SU-DHL-6 (cell line): Measurements from ENCODE around the gene PTPRN2.

ENCODE experiments used
- H2AFZ ChIP-seq: fragments of 200-600 bp; sonication (generic); 2 replicates; pipeline ENCODE4 v1.6.1; 2014; ENCODE audit warnings: low read depth, mild to moderate bottlenecking, moderate library complexity, mixed read lengths, antibody characterized with exemption, low read length; ENCODE audit not compliant: severe bottlenecking
- H3F3A ChIP-seq: fragments of 200-600 bp; shearing (Covaris generic); 2 replicates; pipeline ENCODE4 v1.6.0; 2016; ENCODE audit warnings: antibody characterized with exemption, mild to moderate bottlenecking; ENCODE audit not compliant: insufficient read depth
- H3K27ac ChIP-seq: fragments of 200-600 bp; sonication (generic); 2 replicates; pipeline ENCODE4 v1.5.1; 2016; ENCODE audit warnings: low read depth, mild to moderate bottlenecking, low read length, moderate library complexity, mixed read lengths
- H3K27me3 ChIP-seq: fragments of 200-600 bp; sonication (generic), shearing (Covaris generic); 2 replicates; pipeline ENCODE4 v1.6.0; 2014; ENCODE audit warnings: mild to moderate bottlenecking, low read length
- H3K36me3 ChIP-seq: fragments of 200-600 bp; sonication (generic); 2 replicates; pipeline ENCODE4 v1.6.1; 2014; ENCODE audit warnings: mild to moderate bottlenecking, low read length, mixed read lengths
- H3K4me2 ChIP-seq: fragments of 300-600, 200-600 bp; shearing (Covaris generic), sonication (generic); 2 replicates; pipeline ENCODE4 v1.6.0; 2014; ENCODE audit warnings: low read length, low read depth, mild to moderate bottlenecking; ENCODE audit not compliant: poor library complexity, severe bottlenecking
- H3K4me3 ChIP-seq: fragments of 200-600 bp; sonication (generic); 2 replicates; pipeline ENCODE4 v1.5.1; 2014; ENCODE audit warnings: antibody characterized with exemption, low read length, mild to moderate bottlenecking, mixed read lengths; ENCODE audit not compliant: insufficient read depth, poor library complexity, severe bottlenecking
- H3K79me2 ChIP-seq: fragments of 200-600 bp; sonication (generic); 2 replicates; pipeline ENCODE4 v1.6.1; 2014; ENCODE audit warnings: mild to moderate bottlenecking, low read length, moderate library complexity; ENCODE audit not compliant: insufficient read depth
- H3K9ac ChIP-seq: fragments of 200-600 bp; sonication (generic); 2 replicates; pipeline ENCODE4 v1.7.0; 2014; ENCODE audit warnings: mild to moderate bottlenecking, low read length
- H3K9me2 ChIP-seq: fragments of 200-600 bp; sonication (generic); replicated peaks from 2 replicates; pipeline ENCODE4 v1.6.1; 2014; ENCODE audit warnings: low read length; ENCODE audit not compliant: insufficient read depth
- H3K9me3 ChIP-seq: fragments of 200-600 bp; sonication (generic); 2 replicates; pipeline ENCODE4 v1.6.1; 2014; ENCODE audit warnings: low read length, mixed read lengths; ENCODE audit not compliant: insufficient read depth
- H4K20me1 ChIP-seq: fragments of 200-600 bp; sonication (generic); 2 replicates; pipeline ENCODE4 v1.6.1; 2014; ENCODE audit warnings: low read depth, mild to moderate bottlenecking, antibody characterized with exemption, low read length, moderate library complexity, mixed read lengths
- EZH2phosphoT487 ChIP-seq: fragments of 200-600 bp; sonication (generic), shearing (Covaris generic); conservative IDR thresholded peaks from 2 replicates; pipeline ENCODE4 v1.6.1; 2018; ENCODE audit warnings: mild to moderate bottlenecking, antibody characterized with exemption, low read length, moderate library complexity, mixed read lengths
- TF ChIP-seq, protein P1 (sequence below): fragments of 200-600 bp; sonication (generic); IDR thresholded peaks from one replicate; pipeline ENCODE4 v1.5.1; 2017; ENCODE audit warnings: antibody characterized with exemption, mild to moderate bottlenecking, low read length, moderate library complexity; ENCODE audit not compliant: insufficient read depth, poor library complexity, severe bottlenecking

The PTPRN2 gene

GRCh38 chr7:157796846-157797245 lies 790.8 kb downstream of the PTPRN2 start:
- H4K20me1 ChIP-seq: no peaks in the 10 kb centered on the region
- H3K4me2 ChIP-seq: no peak overlapping the region
- no peak overlapping the region for H3K27ac ChIP-seq
- no peak overlapping the region for H2AFZ ChIP-seq
- H3K36me3 ChIP-seq: no peaks in the 10 kb centered on the region
- H3F3A ChIP-seq: no peaks in the 10 kb centered on the region
- no peaks in the 10 kb centered on the region for H3K27me3 ChIP-seq
- no peak overlapping the region for H3K4me3 ChIP-seq
- H3K79me2 ChIP-seq: no peaks in the 10 kb centered on the region
- no peaks in the 10 kb centered on the region for H3K9me2 ChIP-seq
- TF ChIP-seq, protein P1, sequence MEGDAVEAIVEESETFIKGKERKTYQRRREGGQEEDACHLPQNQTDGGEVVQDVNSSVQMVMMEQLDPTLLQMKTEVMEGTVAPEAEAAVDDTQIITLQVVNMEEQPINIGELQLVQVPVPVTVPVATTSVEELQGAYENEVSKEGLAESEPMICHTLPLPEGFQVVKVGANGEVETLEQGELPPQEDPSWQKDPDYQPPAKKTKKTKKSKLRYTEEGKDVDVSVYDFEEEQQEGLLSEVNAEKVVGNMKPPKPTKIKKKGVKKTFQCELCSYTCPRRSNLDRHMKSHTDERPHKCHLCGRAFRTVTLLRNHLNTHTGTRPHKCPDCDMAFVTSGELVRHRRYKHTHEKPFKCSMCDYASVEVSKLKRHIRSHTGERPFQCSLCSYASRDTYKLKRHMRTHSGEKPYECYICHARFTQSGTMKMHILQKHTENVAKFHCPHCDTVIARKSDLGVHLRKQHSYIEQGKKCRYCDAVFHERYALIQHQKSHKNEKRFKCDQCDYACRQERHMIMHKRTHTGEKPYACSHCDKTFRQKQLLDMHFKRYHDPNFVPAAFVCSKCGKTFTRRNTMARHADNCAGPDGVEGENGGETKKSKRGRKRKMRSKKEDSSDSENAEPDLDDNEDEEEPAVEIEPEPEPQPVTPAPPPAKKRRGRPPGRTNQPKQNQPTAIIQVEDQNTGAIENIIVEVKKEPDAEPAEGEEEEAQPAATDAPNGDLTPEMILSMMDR: no peak
- TF ChIP-seq EZH2phosphoT487: no peak
- H3K9ac ChIP-seq: no peak overlapping the region
- no peaks in the 10 kb centered on the region for H3K9me3 ChIP-seq

- no peak for TF ChIP-seq EZH2phosphoT487
- TF ChIP-seq, protein P1: no peak
- Histone ChIP-seq H3K36me3 (no peaks in the 10 kb centered on the region), H3F3A (no peaks in the 10 kb centered on the region), H3K9me3 (no peaks in the 10 kb centered on the region), H3K27me3 (no peaks in the 10 kb centered on the region), H3K4me3 (no peak overlapping the region), H3K9me2 (no peaks in the 10 kb centered on the region), H3K27ac (no peak overlapping the region), H3K4me2 (no peak overlapping the region), H3K79me2 (no peaks in the 10 kb centered on the region), H2AFZ (no peak overlapping the region), H4K20me1 (no peaks in the 10 kb centered on the region), H3K9ac (no peak overlapping the region)
Observed at GRCh38 chr7:157795643-157796042, 792.0 kb downstream of the PTPRN2 start.

DNA sequence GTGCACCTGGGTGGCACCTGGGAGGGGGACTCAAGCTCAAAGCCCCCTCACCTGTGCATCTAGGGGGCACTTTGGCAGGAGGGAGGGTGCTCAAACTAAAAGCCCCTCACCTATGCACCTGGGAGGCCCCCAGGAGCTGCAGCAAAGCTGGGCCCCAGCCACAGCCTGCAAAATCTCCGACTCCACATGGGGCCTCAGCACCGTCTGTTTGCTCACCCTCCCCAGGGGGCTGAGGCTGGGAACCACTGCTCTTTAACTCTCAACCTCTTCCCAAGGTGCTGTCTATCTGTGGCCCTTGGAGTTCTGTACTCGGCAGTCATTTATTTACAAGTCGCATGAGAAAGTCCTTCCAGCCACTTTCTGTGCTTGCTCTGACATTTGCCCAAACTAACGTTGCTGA lies 792.4 kb downstream of the PTPRN2 start:
- H3K36me3 ChIP-seq: no peaks in the 10 kb centered on the region
- H3K79me2 ChIP-seq: no peaks in the 10 kb centered on the region
- no peaks in the 10 kb centered on the region for H4K20me1 ChIP-seq
- H3K4me3 ChIP-seq: no peak overlapping the region
- no peaks in the 10 kb centered on the region for H3F3A ChIP-seq
- no peak overlapping the region for H2AFZ ChIP-seq
- no peak overlapping the region for H3K27ac ChIP-seq
- H3K27me3 ChIP-seq: no peaks in the 10 kb centered on the region
- no peaks in the 10 kb centered on the region for H3K9me3 ChIP-seq
- no peaks in the 10 kb centered on the region for H3K9me2 ChIP-seq
- no peak overlapping the region for H3K4me2 ChIP-seq
- TF ChIP-seq, protein P1: no peak
- TF ChIP-seq EZH2phosphoT487: no peak
- no peak overlapping the region for H3K9ac ChIP-seq

GRCh38 chr7:157794746-157795065 lies 792.9 kb downstream of the PTPRN2 start:
- no peak for TF ChIP-seq EZH2phosphoT487
- TF ChIP-seq, protein P1: no peak
- Histone ChIP-seq H2AFZ (no peak overlapping the region), H3K36me3 (no peaks in the 10 kb centered on the region), H3K79me2 (no peaks in the 10 kb centered on the region), H3K4me3 (no peak overlapping the region), H3K9ac (no peak overlapping the region), H4K20me1 (no peaks in the 10 kb centered on the region), H3F3A (no peaks in the 10 kb centered on the region), H3K27ac (no peak overlapping the region), H3K9me3 (no peaks in the 10 kb centered on the region), H3K9me2 (no peaks in the 10 kb centered on the region), H3K27me3 (no peaks in the 10 kb centered on the region), H3K4me2 (no peak overlapping the region)
